ENCODE data around the gene SLC6A19. TPM values are rescaled to one million over a fixed set of nuclear protein-coding genes. Genes with fewer than 3 reads are reported as not detected.

Gene SLC6A19
- total and polyA plus RNA-seq, 2 of the 13 experiments (the other 11 are each of a cell fraction or from before 2014, with no cell fraction given): 0.02 TPM; not detected in 1

GRCh38 chr5:1167728-1168709, 33.4 kb upstream of the SLC6A19 start (continued):
- peak; percentile 42; the same call in 1 of the 2 replicates for TF ChIP-seq ZNF142 (CRISPR knock-in tag; IDR thresholded peaks at IDR 0.05)
- no peak for TF ChIP-seq ZMAT3 (CRISPR knock-in tag; conservative IDR thresholded peaks at IDR 0.05)
- TF ChIP-seq ZNF781 (CRISPR knock-in tag; IDR thresholded peaks at IDR 0.05; ENCODE audit: borderline replicate concordance, not compliant biosample characterization): no peak
- TF ChIP-seq MED1 (CRISPR knock-in tag; IDR thresholded peaks at IDR 0.05): no peak
- no peak for TF ChIP-seq CREB1 (IDR thresholded peaks at IDR 0.05)
- TF ChIP-seq CREB1 (CRISPR knock-in tag; IDR thresholded peaks at IDR 0.05): no peak
- no peak for TF ChIP-seq ZNF260 (CRISPR knock-in tag; IDR thresholded peaks at IDR 0.05; ENCODE audit: borderline replicate concordance, low read depth)
- TF ChIP-seq ZNF530 (CRISPR knock-in tag; IDR thresholded peaks at IDR 0.05; ENCODE audit: low read depth): no peak
- TF ChIP-seq NKX3-1 (CRISPR knock-in tag; IDR thresholded peaks at IDR 0.05): no peak
- TF ChIP-seq RFXANK (CRISPR knock-in tag; IDR thresholded peaks at IDR 0.05): no peak
- peak; percentile 63 for TF ChIP-seq HIVEP1 (CRISPR knock-in tag; IDR thresholded peaks at IDR 0.05)
- no peak for TF ChIP-seq ZNF841 (CRISPR knock-in tag; IDR thresholded peaks at IDR 0.05; ENCODE audit: borderline replicate concordance)
- TF ChIP-seq ZBTB40 (IDR thresholded peaks at IDR 0.05): no peak
- no peak for TF ChIP-seq ZBTB40 (CRISPR knock-in tag; IDR thresholded peaks at IDR 0.05)
- TF ChIP-seq GTF2F1 (IDR thresholded peaks at IDR 0.05; ENCODE audit: low read length): no peak

All from HepG2 (cell line).